Activated T-cell treated with anti-CD3 and anti-CD28 coated beads, Interleukin-2, amount 50 U/mL, for 48 hours (primary cell): ENCODE data around the gene CDKN1A.
A peak's percentile ranks its signal among the peaks of the same experiment; 100 is the strongest.
"Not testable (repeated sequence)": the region's sequence is repeated elsewhere in the genome, so short reads cannot be mapped to it uniquely, and the experiment has no call there.

Experiments used
- DNase-seq, 2 experiments: peaks; one replicate each; pipeline ENCODE4 v3.0.0-alpha.2; 2020

CDKN1A gene

GRCh38 chr6:36678488-36679042, at the start of gene CDKN1A:
CDKN1A (plus strand) TSS chr6:36678714; CDS start chr6:36684102, 5,388 bp downstream.
- DNase-seq, result peak; percentile 79 to 86

- no peak for DNase-seq
These were observed 48.7 kb upstream of the CDKN1A start for GRCh38 chr6:36629784-36630183.

- no peak for DNase-seq
These were observed 47.0 kb upstream of the CDKN1A start for GRCh38 chr6:36631326-36632011.

GRCh38 chr6:36633370-36633769, 45.1 kb upstream of the CDKN1A start:
- DNase-seq, result no peak

GRCh38 chr6:36633915-36634314, 44.6 kb upstream of the CDKN1A start:
- DNase-seq, result no peak

- no peak for DNase-seq
These were observed 44.0 kb upstream of the CDKN1A start for GRCh38 chr6:36634317-36635108.

- DNase-seq, result no peak
These were observed 42.2 kb upstream of the CDKN1A start for GRCh38 chr6:36636283-36636682.

GRCh38 chr6:36636687-36637418, 41.7 kb upstream of the CDKN1A start:
- DNase-seq, result no peak

GRCh38 chr6:36638579-36638978, 39.9 kb upstream of the CDKN1A start:
- DNase-seq, result no peak

- no peak for DNase-seq
These were observed 39.2 kb upstream of the CDKN1A start for GRCh38 chr6:36639171-36639808.

GRCh38 chr6:36641543-36641942, 37.0 kb upstream of the CDKN1A start:
- no peak for DNase-seq

- DNase-seq, result no peak
These were observed 35.3 kb upstream of the CDKN1A start for GRCh38 chr6:36642913-36643817.

GRCh38 chr6:36643977-36644376, 34.5 kb upstream of the CDKN1A start:
- DNase-seq, result no peak

- DNase-seq, result no peak
These were observed 29.4 kb upstream of the CDKN1A start for GRCh38 chr6:36649086-36649485.

GRCh38 chr6:36649701-36650484, 28.6 kb upstream of the CDKN1A start:
- no peak for DNase-seq

- no peak for DNase-seq
These were observed 27.6 kb upstream of the CDKN1A start for GRCh38 chr6:36650848-36651478.

- DNase-seq, result no peak
These were observed 26.7 kb upstream of the CDKN1A start for GRCh38 chr6:36651659-36652379.

- DNase-seq, result not testable (repeated sequence)
These were observed 24.0 kb upstream of the CDKN1A start for GRCh38 chr6:36654469-36654868.

GRCh38 chr6:36655085-36655724, 23.3 kb upstream of the CDKN1A start:
- no peak for DNase-seq
